K562 (cell line): ENCODE results near the gene TUBA4B. TPM values are rescaled to one million over a fixed set of nuclear protein-coding genes. Genes with fewer than 3 reads are reported as not detected.

ENCODE experiments used
- BCOR ChIP-seq: fragments of 450-650 bp; IDR thresholded peaks from 2 replicates; pipeline ENCODE4 v1.6.1; 2016
- BHLHE40 ChIP-seq: IDR thresholded peaks from 2 replicates; pipeline ENCODE4 v1.6.1; 2011; ENCODE audit warnings: low read length, improper control_type of control experiment
- CHAMP1 ChIP-seq: fragments of 450-650 bp; IDR thresholded peaks from 2 replicates; pipeline ENCODE4 v1.6.1; 2016; ENCODE audit warnings: mild to moderate bottlenecking
- HNRNPLL ChIP-seq: fragments of 200-400 bp; formaldehyde crosslinking; IDR thresholded peaks from 2 replicates; pipeline ENCODE4 v1.6.1; 2017; ENCODE audit warnings: low read length, low read depth, mild to moderate bottlenecking; ENCODE audit not compliant: poor library complexity, severe bottlenecking
- MXI1 ChIP-seq: IDR thresholded peaks from 2 replicates; pipeline ENCODE4 v1.6.1; 2011; ENCODE audit warnings: low read depth, mild to moderate bottlenecking, improper control_type of control experiment, low read length
- RERE ChIP-seq: sonication (generic); formaldehyde crosslinking; IDR thresholded peaks from 2 replicates; pipeline ENCODE4 v1.8.0; 2023; ENCODE audit warnings: missing genetic modification reagents, mild to moderate bottlenecking, borderline replicate concordance
- SMARCC2 ChIP-seq: fragments of 450-650 bp; IDR thresholded peaks from 2 replicates; pipeline ENCODE4 v1.6.1; 2017; ENCODE audit warnings: antibody characterized with exemption, moderate library complexity, mild to moderate bottlenecking, low read depth
- SMC3 ChIP-seq: conservative IDR thresholded peaks from 2 replicates; pipeline ENCODE4 v1.6.1; 2011; ENCODE audit warnings: low read depth, low read length, improper control_type of control experiment; ENCODE audit not compliant: insufficient read depth
- STAT5B ChIP-seq: fragments of 250-450 bp; sonication (Bioruptor Pico); IDR thresholded peaks from 2 replicates; pipeline ENCODE4 v1.8.0; 2021; ENCODE audit warnings: mild to moderate bottlenecking, inconsistent platforms
- TAF9B ChIP-seq: fragments of 450-650 bp; IDR thresholded peaks from 2 replicates; pipeline ENCODE4 v1.6.1; 2018; ENCODE audit warnings: mild to moderate bottlenecking; ENCODE audit not compliant: partially characterized antibody
- ZNF584 ChIP-seq: fragments of 200-800 bp; sonication (Bioruptor generic); IDR thresholded peaks from 2 replicates; pipeline ENCODE4 v1.6.1; 2016; ENCODE audit warnings: low read depth, mild to moderate bottlenecking, missing genetic modification characterization, missing compliant biosample characterization
- ZNF76 ChIP-seq: fragments of 250-450 bp; sonication (Bioruptor Pico); IDR thresholded peaks from 2 replicates; pipeline ENCODE4 v1.4.0; 2020; ENCODE audit warnings: mild to moderate bottlenecking, moderate library complexity, borderline replicate concordance
- ZNF79 ChIP-seq: fragments of 250-450 bp; sonication (Bioruptor Pico); IDR thresholded peaks from 2 replicates; pipeline ENCODE4 v1.4.0; 2020; ENCODE audit warnings: low read depth, mild to moderate bottlenecking, moderate library complexity
- polyA plus RNA-seq, 8 experiments: library from polyadenylated mRNA; depleted of rRNA in 4 of 8; stranded (reverse) in 5 of 8; unstranded in 3 of 8; fragments of >200 nt; fragmentation: Nextera tagmentation in 2 of 8; fragmentation: Illumina TruSeq in 1 of 8; extraction: Ambion mirVana in 2 of 8; extraction: Trizol in 1 of 8; gene quantifications; 2 replicates each; pipeline versions ENCODE4 v1.2.1 to v1.2.3, GENCODE V29; 2011 to 2014; ENCODE audit warnings: inconsistent platforms in 1 of 8, missing spikeins in 1 of 8
- total RNA-seq, 7 experiments: library from RNA; depleted of rRNA in 6 of 7; stranded (reverse); fragments of >200 nt in 6 of 7; fragmentation: Illumina TruSeq in 2 of 7; extraction: Trizol in 2 of 7; gene quantifications; 2 replicates each; pipeline versions ENCODE4 v1.2.1 to v1.2.3, GENCODE V29; 2011 to 2021; ENCODE audit warnings: low replicate concordance in 1 of 7

The TUBA4B gene
- total and polyA plus RNA-seq, 9 of the 15 experiments (the other 6 are each of a cell fraction or from before 2014, with no cell fraction given) = 0.04 TPM; not detected in 8

GRCh38 chr2:219279151-219279915 lies 26.3 kb downstream of the TUBA4B start, which contains the start of gene DNAJB2 (continued):
- TF ChIP-seq RERE (CRISPR knock-in tag) (no peak), TAF9B (peak; percentile 97), ZNF79 (CRISPR knock-in tag) (0 out of 2 replicates have a peak, but pooled peaks have one; percentile 5), BHLHE40 (peak; percentile 73), BCOR (peak; percentile 80), ZNF584 (CRISPR knock-in tag) (peak; percentile 98), SMC3 (peak; percentile 30), SMARCC2 (peak; percentile 86; the same call in 1 of the 2 replicates), ZNF76 (peak; percentile 79; the same call in 1 of the 2 replicates), STAT5B (no peak), CHAMP1 (peak; percentile 83), HNRNPLL (peak; percentile 92), MXI1 (peak; percentile 86; the same call in 1 of the 2 replicates)
